Thyroid gland (tissue), 4 donors: ENCODE measurements around the gene PCBP3.

Experiments
- POLR2A ChIP-seq, 2 donors: fragments of 450-650 bp; IDR thresholded peaks; one replicate each; pipeline ENCODE4 v1.6.1; 2017; ENCODE audit warnings: antibody characterized with exemption in 2 of 2, mild to moderate bottlenecking in 2 of 2, moderate library complexity in 1 of 2
- TF ChIP-seq, protein P1 (sequence below), 6 experiments: fragments of 200-600 bp in 3 of 6; fragments of 450-650 bp in 3 of 6; sonication (generic) in 3 of 6; IDR thresholded peaks; one replicate each; pipeline ENCODE4 v1.5.1; 2016 to 2019; ENCODE audit warnings: antibody characterized with exemption in 6 of 6, mild to moderate bottlenecking in 2 of 6, inconsistent platforms in 1 of 6, moderate library complexity in 1 of 6

- TF ChIP-seq, protein P1, sequence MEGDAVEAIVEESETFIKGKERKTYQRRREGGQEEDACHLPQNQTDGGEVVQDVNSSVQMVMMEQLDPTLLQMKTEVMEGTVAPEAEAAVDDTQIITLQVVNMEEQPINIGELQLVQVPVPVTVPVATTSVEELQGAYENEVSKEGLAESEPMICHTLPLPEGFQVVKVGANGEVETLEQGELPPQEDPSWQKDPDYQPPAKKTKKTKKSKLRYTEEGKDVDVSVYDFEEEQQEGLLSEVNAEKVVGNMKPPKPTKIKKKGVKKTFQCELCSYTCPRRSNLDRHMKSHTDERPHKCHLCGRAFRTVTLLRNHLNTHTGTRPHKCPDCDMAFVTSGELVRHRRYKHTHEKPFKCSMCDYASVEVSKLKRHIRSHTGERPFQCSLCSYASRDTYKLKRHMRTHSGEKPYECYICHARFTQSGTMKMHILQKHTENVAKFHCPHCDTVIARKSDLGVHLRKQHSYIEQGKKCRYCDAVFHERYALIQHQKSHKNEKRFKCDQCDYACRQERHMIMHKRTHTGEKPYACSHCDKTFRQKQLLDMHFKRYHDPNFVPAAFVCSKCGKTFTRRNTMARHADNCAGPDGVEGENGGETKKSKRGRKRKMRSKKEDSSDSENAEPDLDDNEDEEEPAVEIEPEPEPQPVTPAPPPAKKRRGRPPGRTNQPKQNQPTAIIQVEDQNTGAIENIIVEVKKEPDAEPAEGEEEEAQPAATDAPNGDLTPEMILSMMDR (IDR thresholded peaks at IDR 0.05): no peak
- no peak for TF ChIP-seq POLR2A (IDR thresholded peaks at IDR 0.05)
Observed at GRCh38 chr21:45825219-45825618, 181.7 kb downstream of the PCBP3 start.
